OCI-LY7 (cell line): ENCODE data around the gene C4orf50. TPM values are rescaled to one million over a fixed set of nuclear protein-coding genes. Genes with fewer than 3 reads are reported as not detected.

Experiments used
- BruUV-seq: library from RNA; stranded (reverse); fragments of 400-500 nt; replicated peaks from 2 replicates; lab custom pipeline; 2021; lab: Mats Ljungman, UMichigan
- CTCF ChIA-PET: fragments of 300-600 bp; sonication (Branson Sonifier 250); formaldehyde crosslinking; loops from one replicate; lab custom pipeline; 2022; ENCODE audit warnings: antibody characterized with exemption; ENCODE audit not compliant: unreplicated experiment; lab: Charles Lee
- POLR2A ChIA-PET: fragments of 300-600 bp; sonication (Branson Sonifier 250); formaldehyde crosslinking; loops from one replicate; lab custom pipeline; 2022; ENCODE audit warnings: antibody characterized with exemption; lab: Charles Lee
- DNase-seq: peaks from one replicate; pipeline ENCODE4 v3.0.0-alpha.2; 2015; ENCODE audit warnings: low spot score
- H2AFZ ChIP-seq: fragments of 200-600 bp; sonication (generic), shearing (Covaris generic); 2 replicates; pipeline ENCODE4 v1.6.1; 2014; ENCODE audit warnings: mild to moderate bottlenecking, antibody characterized with exemption, low read length, moderate library complexity
- H3K27ac ChIP-seq: fragments of 200-600 bp; sonication (generic); 2 replicates; pipeline ENCODE4 v1.5.1; 2014; ENCODE audit warnings: mixed run types, low read depth, mild to moderate bottlenecking, moderate library complexity, low read length, inconsistent platforms; ENCODE audit not compliant: poor library complexity, severe bottlenecking
- H3K36me3 ChIP-seq: fragments of 200-600 bp; sonication (generic); 2 replicates; pipeline ENCODE4 v1.6.1; 2014; ENCODE audit warnings: mild to moderate bottlenecking, antibody characterized with exemption, low read length, moderate library complexity, mixed read lengths; ENCODE audit not compliant: insufficient read depth
- H3K4me1 ChIP-seq: fragments of 200-600 bp; sonication (generic); 2 replicates; pipeline ENCODE4 v1.5.1; 2014; ENCODE audit warnings: mild to moderate bottlenecking, low read length; ENCODE audit not compliant: insufficient read depth, poor library complexity, severe bottlenecking
- H3K4me2 ChIP-seq: fragments of 200-600 bp; sonication (generic); 2 replicates; pipeline ENCODE4 v1.6.1; 2014; ENCODE audit warnings: mild to moderate bottlenecking, low read length
- H3K4me3 ChIP-seq: fragments of 200-600 bp; sonication (generic); 2 replicates; pipeline ENCODE4 v1.5.1; 2014; ENCODE audit warnings: mild to moderate bottlenecking, low read depth, low read length; ENCODE audit not compliant: poor library complexity, severe bottlenecking
- H3K79me2 ChIP-seq: fragments of 200-600 bp; sonication (generic); 2 replicates; pipeline ENCODE4 v1.6.1; 2016; ENCODE audit warnings: low read depth, mild to moderate bottlenecking, low read length, moderate library complexity, mixed read lengths; ENCODE audit not compliant: insufficient read depth
- H3K9me2 ChIP-seq: fragments of 200-600 bp; sonication (generic); 2 replicates; pipeline ENCODE4 v1.6.1; 2016; ENCODE audit warnings: mild to moderate bottlenecking, low read length, mixed read lengths; ENCODE audit not compliant: insufficient read depth
- H3K9me3 ChIP-seq: fragments of 200-600 bp; sonication (generic); 2 replicates; pipeline ENCODE4 v1.6.1; 2014; ENCODE audit warnings: mild to moderate bottlenecking, mixed run types, low read length, mixed read lengths
- H4K20me1 ChIP-seq: fragments of 200-600 bp; sonication (generic); 2 replicates; pipeline ENCODE4 v1.6.1; 2014; ENCODE audit warnings: mild to moderate bottlenecking, antibody characterized with exemption, low read length, moderate library complexity, mixed read lengths; ENCODE audit not compliant: insufficient read depth
- EZH2phosphoT487 ChIP-seq: fragments of 200-600 bp; sonication (generic); IDR thresholded peaks from 2 replicates; pipeline ENCODE4 v1.6.1; 2018; ENCODE audit warnings: low read depth, borderline replicate concordance, mild to moderate bottlenecking, mixed run types, antibody characterized with exemption, low read length, moderate library complexity, mixed read lengths
- intact Hi-C: fragments of 100-400 bp; cut with micrococcal nuclease; formaldehyde crosslinking; loops from one replicate; pipeline ENCODE4 v1.10.0; 2022; ENCODE audit not compliant: unreplicated experiment
- total RNA-seq, 2 experiments: library from RNA; depleted of rRNA in 1 of 2; stranded (reverse); fragments of >200 nt in 1 of 2; shearing (Covaris generic) in 1 of 2; gene quantifications; 2 replicates each; pipeline ENCODE4 v1.2.3, GENCODE V29; 2014 to 2022
- TF ChIP-seq, protein P1 (sequence below): fragments of 200-600 bp; sonication (generic); conservative IDR thresholded peaks from 2 replicates; pipeline ENCODE4 v1.5.1; 2014; ENCODE audit warnings: mild to moderate bottlenecking, antibody characterized with exemption, low read length, moderate library complexity, mixed read lengths

The C4orf50 gene
- total RNA-seq, 2 experiments from 2014 or later, result 0.06 TPM; not detected in 1

DNA sequence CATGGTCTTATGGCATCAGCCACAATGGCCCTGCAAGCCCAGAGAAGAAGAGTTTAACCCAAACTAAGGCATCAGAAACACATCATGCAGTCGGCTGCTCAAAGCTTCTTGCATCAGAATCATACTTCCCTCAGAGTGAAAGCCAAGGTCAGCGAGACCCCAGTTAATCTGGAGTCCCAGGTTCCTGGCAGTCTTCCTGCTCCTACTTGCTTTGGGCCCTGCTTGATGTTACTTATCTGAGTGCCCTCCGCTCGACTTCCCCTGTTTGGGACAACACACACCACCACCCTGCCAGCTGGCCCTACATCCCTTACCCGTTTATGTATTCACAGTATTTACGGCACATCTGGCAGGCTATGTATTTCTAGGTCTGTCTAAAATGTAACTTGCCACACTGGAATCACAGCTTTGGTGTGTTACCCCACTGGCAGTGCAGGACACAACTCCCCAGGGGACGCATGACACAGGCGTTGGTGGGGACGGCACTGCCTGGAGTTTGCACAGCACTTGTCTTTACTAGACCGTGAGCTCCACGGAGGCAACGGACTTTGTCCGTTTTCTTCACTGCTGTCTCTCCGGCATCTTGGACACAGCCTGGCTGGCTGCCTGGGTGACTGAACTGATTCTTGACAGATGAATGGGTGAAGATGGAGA lies 148.1 kb downstream of the C4orf50 start:
- no peak overlapping the region for H3K4me2 ChIP-seq
- H3K79me2 ChIP-seq, result no peaks in the 10 kb centered on the region
- POLR2A ChIA-PET, result no interaction called here
- H3K4me3 ChIP-seq, result no peak overlapping the region
- TF ChIP-seq, protein P1, sequence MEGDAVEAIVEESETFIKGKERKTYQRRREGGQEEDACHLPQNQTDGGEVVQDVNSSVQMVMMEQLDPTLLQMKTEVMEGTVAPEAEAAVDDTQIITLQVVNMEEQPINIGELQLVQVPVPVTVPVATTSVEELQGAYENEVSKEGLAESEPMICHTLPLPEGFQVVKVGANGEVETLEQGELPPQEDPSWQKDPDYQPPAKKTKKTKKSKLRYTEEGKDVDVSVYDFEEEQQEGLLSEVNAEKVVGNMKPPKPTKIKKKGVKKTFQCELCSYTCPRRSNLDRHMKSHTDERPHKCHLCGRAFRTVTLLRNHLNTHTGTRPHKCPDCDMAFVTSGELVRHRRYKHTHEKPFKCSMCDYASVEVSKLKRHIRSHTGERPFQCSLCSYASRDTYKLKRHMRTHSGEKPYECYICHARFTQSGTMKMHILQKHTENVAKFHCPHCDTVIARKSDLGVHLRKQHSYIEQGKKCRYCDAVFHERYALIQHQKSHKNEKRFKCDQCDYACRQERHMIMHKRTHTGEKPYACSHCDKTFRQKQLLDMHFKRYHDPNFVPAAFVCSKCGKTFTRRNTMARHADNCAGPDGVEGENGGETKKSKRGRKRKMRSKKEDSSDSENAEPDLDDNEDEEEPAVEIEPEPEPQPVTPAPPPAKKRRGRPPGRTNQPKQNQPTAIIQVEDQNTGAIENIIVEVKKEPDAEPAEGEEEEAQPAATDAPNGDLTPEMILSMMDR, result no peak
- no peaks in the 10 kb centered on the region for H3K9me2 ChIP-seq
- H4K20me1 ChIP-seq, result no peaks in the 10 kb centered on the region
- H3K36me3 ChIP-seq, result no peaks in the 10 kb centered on the region
- H2AFZ ChIP-seq, result no peak overlapping the region
- H3K27ac ChIP-seq, result no peak overlapping the region
- BruUV-seq, result no TSS peak
- H3K4me1 ChIP-seq, result no peaks in the 10 kb centered on the region
- CTCF ChIA-PET, result no interaction called here
- no peak for DNase-seq
- intact Hi-C loops, result no loop called here
- H3K9me3 ChIP-seq, result no peaks in the 10 kb centered on the region

DNA sequence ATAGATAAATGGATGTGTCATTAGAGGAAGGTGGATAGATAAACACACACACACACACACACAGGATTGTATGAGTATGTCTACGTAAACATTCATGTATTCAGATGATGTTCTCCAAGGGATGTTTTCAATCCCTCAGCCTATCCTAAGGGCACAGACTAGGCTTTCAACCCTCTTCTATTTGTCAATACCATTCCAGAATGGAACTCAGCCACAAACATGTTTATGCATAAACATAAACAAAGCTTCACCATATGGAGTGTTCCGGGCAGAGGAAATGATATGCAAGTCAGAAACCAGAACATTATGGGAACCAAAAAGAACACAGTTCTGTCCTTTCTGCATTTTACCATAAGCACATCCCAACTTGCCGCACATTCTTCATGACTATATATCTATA lies 150.4 kb downstream of the C4orf50 start:
- no peak overlapping the region for H2AFZ ChIP-seq

More for the DNA sequence above, 150.4 kb downstream of the C4orf50 start:
- H3K4me1 ChIP-seq, result no peaks in the 10 kb centered on the region
- H4K20me1 ChIP-seq, result no peaks in the 10 kb centered on the region
- no peak for DNase-seq
- no peaks in the 10 kb centered on the region for H3K9me2 ChIP-seq
- no peaks in the 10 kb centered on the region for H3K79me2 ChIP-seq
- no peaks in the 10 kb centered on the region for H3K36me3 ChIP-seq
- no peak overlapping the region for H3K4me3 ChIP-seq
- H3K4me2 ChIP-seq, result no peak overlapping the region
- no peaks in the 10 kb centered on the region for H3K9me3 ChIP-seq
- no peak overlapping the region for H3K27ac ChIP-seq
- ChIA-PET CTCF (no interaction called here), POLR2A (no interaction called here)
- BruUV-seq, result no TSS peak
- intact Hi-C loops, result no loop called here
- TF ChIP-seq EZH2phosphoT487, result no peak
- TF ChIP-seq, protein P1, result no peak
